ENCODE results near the gene FLRT1.

DNA sequence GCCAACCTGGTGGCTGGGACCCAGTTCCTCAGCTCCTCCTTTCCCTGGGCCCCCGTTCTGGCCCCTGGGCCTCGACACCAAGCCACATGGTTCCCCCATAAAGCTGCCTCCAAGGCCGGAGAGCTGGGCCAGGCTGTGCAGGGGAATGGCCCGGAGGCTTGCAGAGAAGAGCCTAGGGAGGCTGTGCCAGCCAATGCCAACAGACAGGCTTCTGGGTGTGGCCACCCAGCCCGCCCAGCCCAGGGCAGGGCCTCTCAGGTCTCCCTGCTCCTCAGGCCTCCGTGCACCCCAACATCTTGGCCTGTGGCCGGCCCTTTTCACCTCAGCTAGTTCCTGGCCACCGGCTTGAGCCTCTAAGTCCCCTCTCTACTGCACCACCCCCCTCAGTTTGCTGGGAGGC lies 17.4 kb upstream of the FLRT1 start:
- no peak for TF ChIP-seq CTCF (IDR thresholded peaks at IDR 0.05 in 4 of 5, conservative IDR thresholded peaks at IDR 0.05 in 1 of 5)
- no peak for TF ChIP-seq POLR2A (IDR thresholded peaks at IDR 0.05)

Data from gastrocnemius medialis (tissue), 4 donors.